Measurements from ENCODE around the gene CLEC2L. TPM values are rescaled to one million over a fixed set of nuclear protein-coding genes. Genes with fewer than 3 reads are reported as not detected.

The CLEC2L gene
- total and polyA plus RNA-seq, 2 of the 4 experiments (the other 2 are of a cell fraction) = not detected

DNA sequence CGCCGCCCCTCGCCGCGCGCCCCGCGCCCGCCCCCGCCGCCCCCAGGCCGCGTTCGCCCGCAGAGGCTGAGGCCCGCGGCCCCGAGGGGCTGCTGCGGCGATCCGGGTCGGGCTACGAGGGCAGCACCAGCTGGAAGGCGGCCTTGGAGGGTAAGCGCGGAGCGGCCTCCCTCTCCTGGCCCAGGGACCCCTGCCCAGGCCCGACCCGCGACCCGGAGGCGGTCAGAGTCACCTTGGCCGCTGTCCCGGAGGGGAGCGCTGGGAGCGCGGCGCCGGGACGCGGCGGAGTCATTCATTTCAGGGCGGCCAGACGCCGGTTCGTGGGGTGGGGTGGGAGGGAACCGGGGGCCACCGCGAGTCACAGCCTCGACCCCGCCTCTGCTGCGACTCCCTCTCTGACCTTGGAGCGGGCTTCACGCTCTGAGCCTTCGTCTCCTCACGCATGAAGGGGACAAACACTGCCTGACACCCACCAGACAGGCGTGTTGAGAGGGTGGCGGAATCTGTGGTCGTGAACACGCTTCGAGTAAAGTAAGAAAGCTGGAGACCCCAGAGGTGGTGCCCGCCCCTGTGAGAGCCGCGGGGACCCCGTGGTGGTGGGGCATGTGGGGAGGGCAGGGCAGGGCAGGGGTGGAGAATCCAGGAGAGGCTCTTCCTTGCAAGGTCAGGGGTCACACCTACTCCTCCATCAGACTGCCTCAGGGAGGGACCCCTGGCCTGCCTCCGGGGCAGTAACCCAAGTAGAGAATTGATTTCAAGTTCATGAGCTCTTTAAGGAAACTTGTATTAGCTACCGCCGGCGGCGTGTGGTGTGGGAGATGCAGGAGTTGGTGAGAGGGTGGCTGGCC is 707 bp downstream of the CLEC2L start:
- Histone ChIP-seq H3K36me3 (ENCODE audit: control insufficient read depth, insufficient read depth, low read length) (no peaks in the 10 kb centered on the region), H2AK9ac (replicated peaks; ENCODE audit: low read depth, low read length, poor library complexity) (no peak overlapping the region), H3K79me1 (ENCODE audit: low read depth in 1 of 2, low read length in 2 of 2) (no peaks in the 10 kb centered on the region), H2AFZ (replicated peaks; ENCODE audit: low read length, poor library complexity) (peak overlapping the region; percentile 63), H4K91ac (ENCODE audit: insufficient read depth, low read depth, low read length) (no peak overlapping the region), H3K9me1 (ENCODE audit: insufficient read depth, low read length) (peaks cover 4% of the 10 kb centered on the region), H4K5ac (ENCODE audit: low read depth, low read length) (no peak overlapping the region), H3K56ac (ENCODE audit: extremely low read depth, insufficient read depth, low read length) (no peak overlapping the region), H3K9ac (ENCODE audit: low read depth, low read length) (no peak overlapping the region), H3K27ac (ENCODE audit: insufficient read depth, low read length) (no peak overlapping the region), H3K4ac (ENCODE audit: low read depth, low read length) (no peak overlapping the region), H3K18ac (ENCODE audit: low read depth, low read length) (no peak overlapping the region), H3K4me2 (ENCODE audit: low read depth, low read length) (no peak overlapping the region), H3K27me3 (ENCODE audit: control insufficient read depth, insufficient read depth, low read length) (peaks cover 36% of the 10 kb centered on the region), H3K23ac (ENCODE audit: low read depth, low read length) (no peak overlapping the region), H3K4me3 (ENCODE audit: insufficient read depth, low read depth, low read length) (no peak overlapping the region), H2AK5ac (ENCODE audit: low read depth, low read length) (no peak overlapping the region), H3K4me1 (ENCODE audit: control insufficient read depth, insufficient read depth, low read length) (peaks cover 6% of the 10 kb centered on the region; the same call in 1 of the 2 replicates), H4K8ac (ENCODE audit: low read depth in 2 of 2, low read length in 2 of 2) (no peak overlapping the region), H2BK20ac (ENCODE audit: low read depth, low read length) (no peak overlapping the region), H3K14ac (replicated peaks; ENCODE audit: low read depth, low read length) (no peak overlapping the region), H2BK15ac (ENCODE audit: low read depth, low read length) (no peak overlapping the region), H4K20me1 (ENCODE audit: insufficient read depth, low read length) (peaks cover 4% of the 10 kb centered on the region; the same call in 1 of the 2 replicates), H2BK120ac (ENCODE audit: low read depth, low read length) (no peak overlapping the region), H2BK5ac (ENCODE audit: low read depth, low read length, poor library complexity, severe bottlenecking) (no peak overlapping the region), H3K9me3 (ENCODE audit: control insufficient read depth, insufficient read depth, low read length) (peaks cover 4% of the 10 kb centered on the region)
- BruUV-seq (replicated peaks) = no TSS peak
- in situ Hi-C loops (cut with MboI; ENCODE audit: low sequenced_read_pairs) = no loop called here
- ATAC-seq (ENCODE audit: low read depth) = no peak
- 100% methylated on average over 4 of the region's 70 CpGs; no CpG with 5 or more reads in 1 of the 2 experiments for WGBS, 2 experiments (ENCODE audit: extremely low coverage in 2 of 2, insufficient read length in 1 of 2)
- TF ChIP-seq MXI1 (IDR thresholded peaks at IDR 0.05; ENCODE audit: borderline replicate concordance, low read depth, low read length) = no peak
- TF ChIP-seq NFE2L2 (IDR thresholded peaks at IDR 0.05; ENCODE audit: low read depth, low read length) = no peak
- intact Hi-C loops (cut with micrococcal nuclease) = no loop called here
- POLR2A ChIA-PET (ENCODE audit: unreplicated experiment) = interaction anchor here (0.6 kb wide), 1 partner anchor 132 kb away, joined by 5 read pairs; no protein-coding TSS in a partner anchor
- no peak for DNase-seq
- dilution Hi-C loops (cut with HindIII; ENCODE audit: low sequenced_read_pairs, unreplicated experiment) = no loop called here
- CTCF ChIA-PET = no interaction called here

All from IMR-90 (cell line).